ENCODE measurements around the gene ATAD3A.
"Not testable (repeated sequence)": the region's sequence is repeated elsewhere in the genome, so short reads cannot be mapped to it uniquely, and the experiment has no call there.

Gene ATAD3A

DNA sequence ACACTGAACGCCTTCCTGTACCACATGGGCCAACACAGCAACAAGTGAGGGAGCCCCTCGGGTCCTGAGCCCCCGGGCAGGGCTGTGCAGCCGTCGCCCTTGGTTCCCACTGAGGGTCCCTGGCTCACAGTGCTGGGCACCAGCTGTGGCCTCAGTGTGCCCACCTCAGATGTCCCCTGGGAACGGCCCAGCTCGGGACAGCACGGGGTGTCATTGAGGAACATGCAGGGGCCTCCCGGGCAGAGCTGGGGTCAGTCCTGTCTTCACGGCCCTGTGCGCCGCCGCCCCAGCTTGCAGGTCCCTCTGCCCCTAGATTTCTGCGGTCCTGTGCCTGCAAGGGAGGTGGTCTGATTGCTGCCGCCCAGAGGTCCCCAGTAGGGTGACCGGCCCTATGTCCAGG, 22.7 kb upstream of the ATAD3A start:
- DNase-seq (ENCODE audit: low spot score) (no peak), FAIRE-seq (no peak)

DNA sequence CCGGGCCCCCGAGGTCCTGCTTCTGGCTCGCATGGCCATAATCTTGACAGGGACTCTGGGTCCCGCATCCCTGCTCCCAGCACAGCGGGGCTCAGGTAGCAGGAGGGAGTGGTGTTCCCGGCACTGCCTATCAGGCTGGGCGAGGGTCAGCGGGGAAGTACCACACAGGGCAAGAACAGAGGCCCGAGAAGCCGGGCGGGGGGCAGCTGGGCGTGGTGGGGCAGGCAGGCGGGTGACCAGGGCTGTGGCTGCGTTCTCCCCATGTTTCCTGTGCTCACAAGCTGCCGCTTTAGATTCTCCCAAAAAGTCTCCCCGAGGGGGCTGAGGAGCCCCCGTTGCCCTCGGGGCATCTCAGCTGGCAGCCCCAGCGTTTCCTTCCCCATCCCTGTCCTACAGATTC, 22.1 kb upstream of the ATAD3A start:
- DNase-seq (ENCODE audit: low spot score), result no peak
- no peak for FAIRE-seq

DNA sequence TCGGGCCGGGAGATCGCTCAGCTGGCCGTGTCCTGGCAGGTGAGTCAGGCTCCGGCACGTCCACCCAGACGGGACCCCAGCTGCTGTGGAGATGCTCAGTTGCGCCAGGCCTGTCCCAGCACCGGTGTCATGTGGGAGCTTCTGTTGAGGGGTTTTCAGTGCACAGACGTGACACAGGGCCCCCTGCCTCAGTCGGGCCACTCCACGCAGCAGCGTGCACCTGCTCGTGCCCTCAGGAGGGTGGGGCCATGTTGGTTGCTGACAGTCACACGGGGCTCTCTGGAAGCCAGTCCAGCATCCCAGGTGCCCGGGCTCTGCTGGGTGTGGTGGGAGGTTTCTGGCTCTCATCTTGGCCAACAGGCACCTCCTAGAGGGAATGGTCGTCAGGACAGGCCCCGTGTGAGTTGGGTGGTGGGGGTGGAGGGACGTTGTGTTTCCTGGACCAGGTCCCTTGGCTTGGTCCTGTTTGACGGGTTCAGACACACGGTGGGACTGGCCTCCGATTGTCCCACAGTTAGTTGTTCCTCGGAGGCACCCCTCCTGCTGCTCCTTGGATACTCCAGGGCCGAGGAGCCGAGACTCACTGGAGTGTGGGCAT, 21.2 kb upstream of the ATAD3A start:
- DNase-seq (ENCODE audit: low spot score), result no peak
- no peak for FAIRE-seq

DNA sequence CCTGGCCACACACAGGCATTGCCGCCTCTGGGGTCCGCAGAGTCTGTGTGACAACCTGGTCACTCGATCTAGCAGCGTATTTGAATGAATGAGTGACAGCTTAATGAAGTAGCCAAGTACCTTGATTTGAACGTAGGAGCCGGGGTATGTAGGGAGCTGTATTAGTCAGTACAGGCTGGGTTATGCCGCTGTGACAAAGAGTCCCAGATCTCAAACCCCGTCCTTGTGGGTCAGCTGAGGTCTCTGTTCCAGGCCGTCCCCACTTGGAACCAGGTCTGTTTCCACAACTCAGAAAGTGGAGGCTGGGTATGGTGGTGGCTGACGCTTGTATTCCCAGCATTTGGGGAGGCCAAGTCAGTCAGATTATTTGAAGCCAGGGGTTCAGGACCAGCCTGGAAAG, 20.4 kb upstream of the ATAD3A start:
- no peak for FAIRE-seq

DNA sequence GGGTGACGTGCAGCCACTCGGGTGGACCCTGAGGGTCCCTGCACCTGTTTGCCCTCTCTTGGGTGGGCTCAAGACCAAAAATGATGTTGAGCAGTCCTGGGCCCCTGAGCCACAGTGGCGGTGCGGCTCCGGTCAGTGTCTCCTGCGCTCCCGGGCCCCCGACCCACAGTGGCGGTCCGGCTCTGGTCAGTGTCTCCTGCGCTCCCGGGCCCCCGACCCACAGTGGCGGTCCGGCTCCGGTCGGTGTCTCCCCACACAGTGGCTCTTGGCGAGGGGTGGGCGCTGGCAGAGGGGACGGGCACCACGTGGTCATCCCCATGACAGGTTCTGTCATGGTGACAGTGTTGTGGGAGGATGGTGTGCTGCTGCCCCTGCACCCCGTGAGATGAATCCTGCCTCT, 17.7 kb upstream of the ATAD3A start:
- not testable (repeated sequence) for FAIRE-seq

More for the DNA sequence above, 20.4 kb upstream of the ATAD3A start:
- no peak for DNase-seq (ENCODE audit: low spot score)

GRCh38 chr1:1495461-1495975, 16.4 kb upstream of the ATAD3A start:
- not testable (repeated sequence) for DNase-seq (ENCODE audit: low spot score); FAIRE-seq

More for the DNA sequence above, 17.7 kb upstream of the ATAD3A start:
- not testable (repeated sequence) for DNase-seq (ENCODE audit: low spot score)

DNA sequence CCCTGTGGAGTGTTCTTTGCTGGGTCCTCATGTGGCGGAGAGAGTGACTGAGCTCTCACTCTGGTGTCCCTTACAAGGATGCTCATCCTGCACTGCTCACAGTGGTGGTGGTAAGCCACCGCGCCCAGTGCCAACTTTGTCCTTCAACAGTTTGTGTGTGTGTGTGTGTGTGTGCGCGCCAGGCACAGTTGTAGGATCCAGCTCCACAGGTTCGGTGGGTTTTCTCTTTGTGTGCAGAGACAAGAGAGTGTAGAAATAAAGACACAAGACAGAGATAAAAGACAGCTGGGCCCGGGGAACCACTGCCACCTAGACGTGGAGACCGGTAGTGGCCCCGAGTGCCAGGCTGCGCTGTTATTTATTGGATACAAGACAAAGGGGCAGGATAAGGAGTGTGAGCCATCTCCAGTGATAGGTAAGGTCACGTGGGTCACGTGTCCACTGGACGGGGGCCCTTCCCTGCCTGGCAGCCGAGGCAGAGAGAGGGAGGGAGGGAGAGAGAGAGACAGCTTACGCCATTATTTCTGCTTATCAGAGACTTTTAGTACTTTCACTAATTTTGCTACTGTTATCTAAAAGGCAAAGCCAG, 7.1 kb upstream of the ATAD3A start:
- not testable (repeated sequence) for DNase-seq (ENCODE audit: low spot score)

DNA sequence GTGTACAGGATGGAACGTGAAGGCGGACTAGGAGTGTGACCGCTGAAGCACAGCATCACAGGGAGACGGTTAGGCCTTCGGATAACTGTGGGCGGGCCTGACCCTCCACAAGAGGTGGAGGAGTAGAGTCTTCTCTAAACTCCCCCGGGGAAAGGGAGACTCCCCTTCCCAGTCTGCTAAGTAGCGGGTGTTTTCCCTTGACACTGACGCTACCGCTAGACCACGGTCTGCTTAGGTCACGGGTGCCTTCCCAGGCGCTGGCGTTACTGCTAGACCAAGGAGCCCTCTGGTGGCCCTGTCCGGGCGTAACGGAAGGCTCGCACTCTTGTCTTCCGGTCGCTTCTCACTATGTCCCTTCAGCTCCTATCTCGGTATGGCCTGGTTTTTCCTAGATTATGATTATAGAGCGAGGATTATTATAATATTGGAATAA, 6.6 kb upstream of the ATAD3A start:
- DNase-seq (ENCODE audit: low spot score); FAIRE-seq: not testable (repeated sequence)

More for the DNA sequence above, 7.1 kb upstream of the ATAD3A start:
- not testable (repeated sequence) for FAIRE-seq

- FAIRE-seq; DNase-seq (ENCODE audit: low spot score): not testable (repeated sequence)
Measured at GRCh38 chr1:1505801-1506200, 6.2 kb upstream of the ATAD3A start.

GRCh38 chr1:1507305-1507704, 4.7 kb upstream of the ATAD3A start:
- no peak for DNase-seq (ENCODE audit: low spot score)
- FAIRE-seq, result no peak

GRCh38 chr1:1508775-1509464, 3.0 kb upstream of the ATAD3A start:
- not testable (repeated sequence) for FAIRE-seq; DNase-seq (ENCODE audit: low spot score)

DNA sequence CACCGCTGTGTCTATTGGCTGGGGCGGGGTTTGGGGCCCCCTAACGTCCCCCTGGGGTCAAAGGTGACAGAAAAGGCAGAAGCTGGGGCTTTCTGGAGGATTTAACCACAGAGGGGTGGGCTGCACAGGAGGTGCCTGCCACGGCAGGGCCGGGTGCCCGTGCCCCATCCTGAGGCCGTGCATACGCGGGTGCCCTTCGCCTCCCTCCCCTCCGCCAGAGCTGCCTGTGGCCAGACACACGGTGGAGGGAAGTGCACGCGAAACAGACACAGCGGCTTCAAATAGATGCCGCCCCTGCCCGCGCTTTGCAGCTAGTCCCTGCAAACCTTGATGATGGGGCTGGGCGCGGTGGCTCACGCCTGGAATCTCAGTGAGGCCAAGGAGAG, 2.5 kb upstream of the ATAD3A start:
- not testable (repeated sequence) for FAIRE-seq

GRCh38 chr1:1510912-1511532, 940 bp upstream of the ATAD3A start:
- FAIRE-seq (no peak), DNase-seq (ENCODE audit: low spot score) (no peak)

More for the DNA sequence above, 2.5 kb upstream of the ATAD3A start:
- not testable (repeated sequence) for DNase-seq (ENCODE audit: low spot score)

DNA sequence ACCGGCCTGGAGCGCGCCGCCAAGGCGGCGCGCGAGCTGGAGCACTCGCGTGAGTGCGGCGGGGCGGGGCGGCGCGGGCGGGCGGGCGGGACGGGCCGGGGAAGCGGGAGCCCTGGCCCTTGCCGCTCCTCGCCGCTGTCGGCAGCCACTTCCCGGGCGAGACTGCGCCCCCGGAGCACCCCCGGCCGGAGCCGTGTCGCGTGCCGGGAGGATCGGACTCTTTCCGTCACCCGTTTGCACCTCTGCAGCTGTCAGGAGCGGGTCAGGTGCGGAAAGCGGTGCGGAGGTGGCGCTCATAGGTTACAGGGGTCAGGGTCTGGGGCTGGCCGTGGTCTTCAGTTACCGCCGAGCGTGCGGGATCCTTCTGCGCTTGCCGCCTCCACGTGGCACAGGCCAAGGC, 463 bp downstream of the ATAD3A start:
- not testable (repeated sequence) for DNase-seq (ENCODE audit: low spot score)
- FAIRE-seq, result peak; percentile 32

- not testable (repeated sequence) for DNase-seq (ENCODE audit: low spot score); FAIRE-seq
Measured at GRCh38 chr1:1513675-1514074, 1.7 kb downstream of the ATAD3A start.

DNA sequence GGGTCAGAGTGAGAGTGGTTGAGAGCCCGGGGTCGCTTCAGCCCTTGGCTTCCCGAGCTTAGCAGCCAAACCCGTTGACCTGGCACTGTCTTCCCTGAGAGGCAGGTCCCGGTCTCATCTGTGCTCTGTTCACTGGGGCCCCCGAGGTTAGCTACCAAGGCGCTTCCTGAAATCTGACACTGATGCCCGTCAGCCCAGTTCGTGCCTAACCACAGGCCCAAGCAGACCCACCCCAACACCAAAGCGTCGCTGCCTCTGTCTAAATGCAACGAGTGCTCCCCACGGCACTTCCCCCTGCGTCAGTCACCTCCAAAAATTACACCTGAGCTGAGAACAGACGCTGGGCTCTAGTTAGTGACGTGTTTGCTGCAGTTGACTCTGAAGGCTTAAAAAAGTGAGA, 2.4 kb downstream of the ATAD3A start:
- not testable (repeated sequence) for FAIRE-seq

DNA sequence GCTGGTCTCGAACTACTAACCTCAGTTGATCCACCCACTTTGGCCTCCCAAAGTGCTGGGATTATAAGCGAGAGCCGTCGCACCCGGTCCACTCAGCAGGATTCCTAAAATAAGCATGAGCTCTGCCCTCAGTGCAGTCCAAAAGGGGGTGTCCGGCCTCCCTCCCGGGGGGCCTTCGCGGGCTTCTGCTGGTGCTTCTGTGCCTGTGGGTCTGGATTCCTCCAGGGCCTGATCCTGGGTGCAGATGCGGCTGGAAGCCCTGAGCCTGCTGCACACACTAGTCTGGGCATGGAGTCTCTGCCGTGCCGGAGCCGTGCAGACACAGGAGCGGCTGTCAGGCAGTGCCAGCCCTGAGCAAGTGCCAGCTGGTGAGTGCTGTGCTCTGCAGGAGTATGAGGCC, 5.0 kb downstream of the ATAD3A start:
- DNase-seq (ENCODE audit: low spot score); FAIRE-seq: not testable (repeated sequence)

More for the DNA sequence above, 2.4 kb downstream of the ATAD3A start:
- DNase-seq (ENCODE audit: low spot score), result not testable (repeated sequence)

DNA sequence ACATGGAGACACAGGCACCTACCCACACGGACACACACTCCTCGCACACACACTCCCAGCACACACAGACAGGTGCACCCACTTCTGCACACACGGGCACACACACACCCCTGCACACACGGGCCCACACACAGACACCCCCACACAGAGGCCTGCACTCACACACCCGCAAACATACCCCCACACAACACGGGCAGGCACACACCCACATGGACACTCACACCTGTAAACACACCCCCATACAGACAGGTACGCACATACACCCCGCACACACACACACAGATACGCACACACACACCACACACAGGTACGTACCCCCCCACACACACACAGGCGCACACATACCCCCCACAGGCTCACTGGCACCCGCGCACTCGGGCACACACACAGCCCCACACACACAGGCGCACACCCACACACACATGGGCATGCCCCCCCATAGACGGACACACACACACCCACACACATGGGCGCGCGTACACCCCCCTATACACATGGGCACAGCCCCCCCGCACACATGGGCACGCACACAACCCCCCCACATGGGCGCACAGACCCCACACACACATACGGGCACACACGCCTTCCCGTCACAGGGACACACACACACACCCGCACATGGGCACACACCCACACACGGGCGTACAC, 6.1 kb downstream of the ATAD3A start:
- FAIRE-seq (peak; percentile 90), DNase-seq (ENCODE audit: low spot score) (no peak)

DNA sequence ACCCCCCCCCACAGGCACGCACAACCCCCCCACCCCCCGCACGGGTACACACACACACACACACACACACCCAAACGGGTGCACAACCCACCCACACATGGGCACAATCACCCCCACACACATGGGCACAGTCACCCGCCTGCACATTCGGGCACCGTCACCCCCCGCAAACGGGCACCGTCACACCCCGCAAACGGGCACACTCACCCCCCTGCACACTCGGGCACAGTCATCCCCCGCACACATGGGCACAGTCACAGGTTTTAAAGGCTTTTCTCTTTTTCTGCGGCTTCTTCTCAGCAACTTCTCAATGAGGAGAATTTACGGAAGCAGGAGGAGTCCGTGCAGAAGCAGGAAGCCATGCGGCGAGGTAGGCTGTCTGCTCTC, 6.7 kb downstream of the ATAD3A start:
- FAIRE-seq, result peak; percentile 23
- not testable (repeated sequence) for DNase-seq (ENCODE audit: low spot score)

- peak; percentile 87 for FAIRE-seq
Measured at GRCh38 chr1:1519805-1520505, 8.0 kb downstream of the ATAD3A start.

More at GRCh38 chr1:1519805-1520505, 8.0 kb downstream of the ATAD3A start:
- not testable (repeated sequence) for DNase-seq (ENCODE audit: low spot score)

Measured in urothelium cell line (cell line).